ENCODE measurements around the gene AIG1. TPM values are rescaled to one million over a fixed set of nuclear protein-coding genes. Genes with fewer than 3 reads are reported as not detected.

AIG1 gene
- total and polyA plus RNA-seq, 2 of the 4 experiments (the other 2 are of a cell fraction) = 21.3 to 27.1 TPM

- DNase-seq = no peak
- no peak overlapping the region for H3K23ac ChIP-seq (ENCODE audit: low read depth, low read length)
- intact Hi-C loops (cut with micrococcal nuclease) (no loop called here), in situ Hi-C loops (cut with MboI; ENCODE audit: low sequenced_read_pairs) (no loop called here), dilution Hi-C loops (cut with HindIII; ENCODE audit: low sequenced_read_pairs, unreplicated experiment) (no loop called here)
- no peak overlapping the region for H3K4ac ChIP-seq (ENCODE audit: low read depth, low read length)
- H2AK9ac ChIP-seq (replicated peaks; ENCODE audit: low read depth, low read length, poor library complexity) = no peak overlapping the region
- no peak overlapping the region for H3K14ac ChIP-seq (replicated peaks; ENCODE audit: low read depth, low read length)
- H3K9me1 ChIP-seq (ENCODE audit: insufficient read depth, low read length) = no peaks in the 10 kb centered on the region
- H2BK15ac ChIP-seq (ENCODE audit: low read depth, low read length) = no peak overlapping the region
- no peaks in the 10 kb centered on the region for H3K36me3 ChIP-seq (ENCODE audit: control insufficient read depth, insufficient read depth, low read length)
- no peak overlapping the region for H2BK120ac ChIP-seq (ENCODE audit: low read depth, low read length)
- no peaks in the 10 kb centered on the region for H3K4me1 ChIP-seq (ENCODE audit: control insufficient read depth, insufficient read depth, low read length)
- ChIA-PET POLR2A (ENCODE audit: unreplicated experiment) (no interaction called here), CTCF (no interaction called here)
- H4K20me1 ChIP-seq (ENCODE audit: insufficient read depth, low read length) = no peaks in the 10 kb centered on the region
- no peak overlapping the region for H4K91ac ChIP-seq (ENCODE audit: insufficient read depth, low read depth, low read length)
- no peak overlapping the region for H3K56ac ChIP-seq (ENCODE audit: extremely low read depth, insufficient read depth, low read length)
- H4K8ac ChIP-seq (ENCODE audit: low read depth in 2 of 2, low read length in 2 of 2) = no peak overlapping the region
- no peak overlapping the region for H2BK5ac ChIP-seq (ENCODE audit: low read depth, low read length, poor library complexity, severe bottlenecking)
- no TSS peak for BruUV-seq (replicated peaks)
- H2BK20ac ChIP-seq (ENCODE audit: low read depth, low read length) = no peak overlapping the region
- H3K18ac ChIP-seq (ENCODE audit: low read depth, low read length) = no peak overlapping the region
- no peak overlapping the region for H3K27ac ChIP-seq (ENCODE audit: insufficient read depth, low read length)
- H2AK5ac ChIP-seq (ENCODE audit: low read depth, low read length) = no peak overlapping the region
- no peaks in the 10 kb centered on the region for H3K27me3 ChIP-seq (ENCODE audit: control insufficient read depth, insufficient read depth, low read length)
- no peaks in the 10 kb centered on the region for H3K79me1 ChIP-seq (ENCODE audit: low read depth in 1 of 2, low read length in 2 of 2)
- WGBS, 2 experiments (ENCODE audit: extremely low coverage in 2 of 2, insufficient read length in 1 of 2) = no CpG with 5 or more reads among the region's 1 CpG
- H3K4me3 ChIP-seq (ENCODE audit: insufficient read depth, low read depth, low read length) = no peak overlapping the region
- no peak overlapping the region for H4K5ac ChIP-seq (ENCODE audit: low read depth, low read length)
- ATAC-seq (ENCODE audit: low read depth) = no peak
- no peaks in the 10 kb centered on the region for H3K9me3 ChIP-seq (ENCODE audit: control insufficient read depth, insufficient read depth, low read length)
- H2AFZ ChIP-seq (replicated peaks; ENCODE audit: low read length, poor library complexity) = no peak overlapping the region
- no peak overlapping the region for H3K9ac ChIP-seq (ENCODE audit: low read depth, low read length)
- TF ChIP-seq RAD21 (IDR thresholded peaks at IDR 0.05; ENCODE audit: low read length) (no peak), BHLHE40 (IDR thresholded peaks at IDR 0.05; ENCODE audit: low read depth, low read length) (no peak), FOS (IDR thresholded peaks at IDR 0.05; ENCODE audit: low read depth, low read length) (no peak), USF2 (IDR thresholded peaks at IDR 0.05; ENCODE audit: low read depth, low read length) (no peak), CHD1 (IDR thresholded peaks at IDR 0.05; ENCODE audit: low read depth, low read length) (no peak), NFE2L2 (IDR thresholded peaks at IDR 0.05; ENCODE audit: low read depth, low read length) (no peak), MAZ (IDR thresholded peaks at IDR 0.05; ENCODE audit: borderline replicate concordance, low read depth, low read length) (no peak), RFX5 (IDR thresholded peaks at IDR 0.05; ENCODE audit: low read depth, low read length) (no peak), POLR2A (IDR thresholded peaks at IDR 0.05; ENCODE audit: low read depth, low read length) (no peak), CEBPB (IDR thresholded peaks at IDR 0.05; ENCODE audit: low read depth, low read length) (no peak), MXI1 (IDR thresholded peaks at IDR 0.05; ENCODE audit: borderline replicate concordance, low read depth, low read length) (no peak), RCOR1 (IDR thresholded peaks at IDR 0.05; ENCODE audit: insufficient replicate concordance, low read length) (no peak)
- TF ChIP-seq, protein P1, sequence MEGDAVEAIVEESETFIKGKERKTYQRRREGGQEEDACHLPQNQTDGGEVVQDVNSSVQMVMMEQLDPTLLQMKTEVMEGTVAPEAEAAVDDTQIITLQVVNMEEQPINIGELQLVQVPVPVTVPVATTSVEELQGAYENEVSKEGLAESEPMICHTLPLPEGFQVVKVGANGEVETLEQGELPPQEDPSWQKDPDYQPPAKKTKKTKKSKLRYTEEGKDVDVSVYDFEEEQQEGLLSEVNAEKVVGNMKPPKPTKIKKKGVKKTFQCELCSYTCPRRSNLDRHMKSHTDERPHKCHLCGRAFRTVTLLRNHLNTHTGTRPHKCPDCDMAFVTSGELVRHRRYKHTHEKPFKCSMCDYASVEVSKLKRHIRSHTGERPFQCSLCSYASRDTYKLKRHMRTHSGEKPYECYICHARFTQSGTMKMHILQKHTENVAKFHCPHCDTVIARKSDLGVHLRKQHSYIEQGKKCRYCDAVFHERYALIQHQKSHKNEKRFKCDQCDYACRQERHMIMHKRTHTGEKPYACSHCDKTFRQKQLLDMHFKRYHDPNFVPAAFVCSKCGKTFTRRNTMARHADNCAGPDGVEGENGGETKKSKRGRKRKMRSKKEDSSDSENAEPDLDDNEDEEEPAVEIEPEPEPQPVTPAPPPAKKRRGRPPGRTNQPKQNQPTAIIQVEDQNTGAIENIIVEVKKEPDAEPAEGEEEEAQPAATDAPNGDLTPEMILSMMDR (conservative IDR thresholded peaks at IDR 0.05; ENCODE audit: low read depth, low read length) = no peak
- H3K4me2 ChIP-seq (ENCODE audit: low read depth, low read length) = no peak overlapping the region
Observed at GRCh38 chr6:143298071-143298470, 237.4 kb downstream of the AIG1 start.
